ENCODE results near the gene CTNND1. TPM values are rescaled to one million over a fixed set of nuclear protein-coding genes. Genes with fewer than 3 reads are reported as not detected.

The CTNND1 gene
- total and polyA plus RNA-seq, 2 experiments from 2014 or later: 65.0 to 130 TPM

DNA sequence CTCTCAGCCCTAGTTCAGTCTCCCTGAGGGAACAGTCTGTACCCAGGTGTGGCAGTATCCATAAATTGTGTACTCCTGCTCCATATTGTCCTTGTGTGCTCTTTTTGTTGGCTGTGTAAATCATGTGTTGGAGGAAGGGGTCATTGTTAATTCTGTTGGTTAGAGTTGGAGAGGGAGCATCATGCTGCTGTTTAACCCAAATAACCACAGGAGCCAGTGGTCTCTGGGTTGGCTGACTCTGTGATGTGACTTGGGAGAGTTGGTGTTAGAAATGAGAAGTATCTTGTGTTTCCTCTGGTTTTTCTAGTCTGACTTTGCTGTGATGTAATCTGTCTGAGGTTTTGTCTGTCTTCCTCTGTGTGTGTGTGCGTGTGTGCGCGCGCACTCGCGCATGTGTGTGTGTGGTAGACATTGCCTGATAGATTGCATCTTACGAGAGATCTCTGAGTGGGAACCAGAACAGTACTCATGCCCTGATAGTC lies 30.5 kb downstream of the CTNND1 start:
- Histone ChIP-seq H3K4me2 (no peak overlapping the region), H3K27me3 (no peaks in the 10 kb centered on the region), H4K20me1 (ENCODE audit: insufficient read depth, poor library complexity, severe bottlenecking) (peaks cover 39% of the 10 kb centered on the region), H3K4me1 (ENCODE audit: insufficient read depth) (peaks cover 49% of the 10 kb centered on the region), H3K36me3 (replicated peaks; ENCODE audit: insufficient read depth, low read depth) (no peaks in the 10 kb centered on the region), H3K9me3 (ENCODE audit: low read depth) (no peaks in the 10 kb centered on the region), H2AFZ (no peak overlapping the region), H3K4me3 (no peak overlapping the region), H3K79me2 (peaks cover 100% of the 10 kb centered on the region), H3K9me2 (replicated peaks; ENCODE audit: insufficient read depth) (no peaks in the 10 kb centered on the region), H3K27ac (peak overlapping the region; percentile 54)
- no peak for TF ChIP-seq EZH2 (IDR thresholded peaks at IDR 0.05; ENCODE audit: borderline replicate concordance)
- no peak for TF ChIP-seq EZH2phosphoT487 (IDR thresholded peaks at IDR 0.05; ENCODE audit: low read depth, severe bottlenecking, unreplicated experiment)
- TF ChIP-seq, protein P1, sequence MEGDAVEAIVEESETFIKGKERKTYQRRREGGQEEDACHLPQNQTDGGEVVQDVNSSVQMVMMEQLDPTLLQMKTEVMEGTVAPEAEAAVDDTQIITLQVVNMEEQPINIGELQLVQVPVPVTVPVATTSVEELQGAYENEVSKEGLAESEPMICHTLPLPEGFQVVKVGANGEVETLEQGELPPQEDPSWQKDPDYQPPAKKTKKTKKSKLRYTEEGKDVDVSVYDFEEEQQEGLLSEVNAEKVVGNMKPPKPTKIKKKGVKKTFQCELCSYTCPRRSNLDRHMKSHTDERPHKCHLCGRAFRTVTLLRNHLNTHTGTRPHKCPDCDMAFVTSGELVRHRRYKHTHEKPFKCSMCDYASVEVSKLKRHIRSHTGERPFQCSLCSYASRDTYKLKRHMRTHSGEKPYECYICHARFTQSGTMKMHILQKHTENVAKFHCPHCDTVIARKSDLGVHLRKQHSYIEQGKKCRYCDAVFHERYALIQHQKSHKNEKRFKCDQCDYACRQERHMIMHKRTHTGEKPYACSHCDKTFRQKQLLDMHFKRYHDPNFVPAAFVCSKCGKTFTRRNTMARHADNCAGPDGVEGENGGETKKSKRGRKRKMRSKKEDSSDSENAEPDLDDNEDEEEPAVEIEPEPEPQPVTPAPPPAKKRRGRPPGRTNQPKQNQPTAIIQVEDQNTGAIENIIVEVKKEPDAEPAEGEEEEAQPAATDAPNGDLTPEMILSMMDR (IDR thresholded peaks at IDR 0.05; ENCODE audit: poor library complexity): no peak
- DNase-seq (ENCODE audit: low spot score): no peak
- 96% methylated on average over 7 of the region's 7 CpGs for WGBS (ENCODE audit: low lambda C conversion rate, missing lambda C conversion rate)

DNA sequence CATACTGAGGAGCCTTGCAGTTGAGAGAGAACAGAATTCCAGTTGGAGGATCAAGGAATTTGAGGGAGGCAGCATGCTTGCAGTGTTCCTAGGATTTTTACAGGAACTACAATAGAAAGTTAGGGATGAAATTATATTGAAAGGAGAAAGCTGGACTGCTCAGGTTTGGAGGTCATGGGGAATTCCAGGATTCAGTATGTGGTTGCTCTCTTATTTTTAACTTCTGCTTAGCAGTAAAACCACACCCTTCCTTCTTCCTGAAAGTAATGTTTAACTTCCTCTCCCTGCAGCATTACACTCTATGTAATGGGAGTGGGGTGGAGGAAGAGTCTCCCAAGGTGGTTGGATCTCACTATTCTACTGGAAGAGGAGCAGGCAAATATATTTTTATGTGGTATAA lies 31.3 kb downstream of the CTNND1 start:
- no peaks in the 10 kb centered on the region for H3K36me3 ChIP-seq (replicated peaks; ENCODE audit: insufficient read depth, low read depth)
- H2AFZ ChIP-seq: no peak overlapping the region
- H4K20me1 ChIP-seq (ENCODE audit: insufficient read depth, poor library complexity, severe bottlenecking): peaks cover 32% of the 10 kb centered on the region
- peak overlapping the region; percentile 54 for H3K27ac ChIP-seq
- no peaks in the 10 kb centered on the region for H3K9me2 ChIP-seq (replicated peaks; ENCODE audit: insufficient read depth)
- H3K4me1 ChIP-seq (ENCODE audit: insufficient read depth): peaks cover 41% of the 10 kb centered on the region
- DNase-seq (ENCODE audit: low spot score): no peak
- H3K9me3 ChIP-seq (ENCODE audit: low read depth): no peaks in the 10 kb centered on the region
- H3K27me3 ChIP-seq: no peaks in the 10 kb centered on the region
- H3K4me3 ChIP-seq: no peak overlapping the region
- H3K4me2 ChIP-seq: peak overlapping the region; percentile 22
- peaks cover 98% of the 10 kb centered on the region for H3K79me2 ChIP-seq
- no peak for TF ChIP-seq EZH2 (IDR thresholded peaks at IDR 0.05; ENCODE audit: borderline replicate concordance)
- TF ChIP-seq, protein P1 (IDR thresholded peaks at IDR 0.05; ENCODE audit: poor library complexity): no peak
- TF ChIP-seq EZH2phosphoT487 (IDR thresholded peaks at IDR 0.05; ENCODE audit: low read depth, severe bottlenecking, unreplicated experiment): no peak

DNA sequence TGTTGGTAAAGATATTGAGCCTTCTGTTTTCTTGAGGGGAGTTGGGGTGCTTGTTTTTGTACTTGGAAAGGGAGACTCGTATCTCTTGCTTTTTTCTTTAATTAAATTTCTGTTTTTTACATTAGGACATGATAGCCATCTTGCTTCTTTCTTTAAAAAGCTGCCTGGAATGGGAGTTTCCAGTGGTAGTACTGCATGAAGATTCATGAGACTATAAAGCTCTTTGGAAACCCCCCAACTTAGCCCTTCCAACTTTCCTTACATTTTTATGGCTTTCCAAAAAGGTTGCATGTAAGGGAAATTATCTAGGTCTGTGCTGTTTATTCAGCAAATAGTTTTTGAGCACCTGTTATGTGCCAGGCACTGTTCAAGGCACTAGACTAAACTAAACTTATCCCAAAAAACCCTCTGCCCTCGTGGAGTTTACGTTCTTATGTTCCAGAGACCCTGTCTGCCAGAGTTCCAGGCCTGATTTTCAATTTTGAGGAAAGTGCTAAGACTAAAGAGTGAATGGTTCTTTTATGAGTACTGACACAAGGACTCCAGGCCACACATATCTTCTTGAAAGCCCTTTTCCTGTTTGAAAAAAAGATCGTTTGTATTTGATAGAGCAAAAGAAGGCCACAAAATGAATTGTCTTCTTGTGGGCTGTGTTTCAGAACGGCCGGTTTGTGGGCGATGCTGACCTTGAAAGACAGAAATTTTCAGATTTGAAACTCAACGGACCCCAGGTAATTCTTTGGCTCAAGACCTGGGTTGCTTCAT lies 31.9 kb downstream of the CTNND1 start:
- Histone ChIP-seq H3K9me3 (ENCODE audit: low read depth) (no peaks in the 10 kb centered on the region), H3K4me3 (no peak overlapping the region), H3K4me2 (peak overlapping the region; percentile 22), H3K36me3 (replicated peaks; ENCODE audit: insufficient read depth, low read depth) (no peaks in the 10 kb centered on the region), H2AFZ (no peak overlapping the region), H3K27ac (peak overlapping the region; percentile 54), H3K9me2 (replicated peaks; ENCODE audit: insufficient read depth) (no peaks in the 10 kb centered on the region), H3K4me1 (ENCODE audit: insufficient read depth) (peaks cover 37% of the 10 kb centered on the region), H4K20me1 (ENCODE audit: insufficient read depth, poor library complexity, severe bottlenecking) (peaks cover 27% of the 10 kb centered on the region), H3K79me2 (peaks cover 95% of the 10 kb centered on the region), H3K27me3 (no peaks in the 10 kb centered on the region)
- DNase-seq (ENCODE audit: low spot score): no peak
- TF ChIP-seq, protein P1 (IDR thresholded peaks at IDR 0.05; ENCODE audit: poor library complexity): no peak
- TF ChIP-seq EZH2phosphoT487 (IDR thresholded peaks at IDR 0.05; ENCODE audit: low read depth, severe bottlenecking, unreplicated experiment): no peak
- TF ChIP-seq EZH2 (IDR thresholded peaks at IDR 0.05; ENCODE audit: borderline replicate concordance): no peak
- 86% methylated on average over 8 of the region's 8 CpGs for WGBS (ENCODE audit: low lambda C conversion rate, missing lambda C conversion rate)

All from hepatocyte (in vitro differentiated cells).